B cell (primary cell): ENCODE results near the gene P4HA2. TPM values are rescaled to one million over a fixed set of nuclear protein-coding genes. Genes with fewer than 3 reads are reported as not detected.

Experiments used
- ATAC-seq: fragments of 200-7000 bp; cut with Tn5 transposase; one replicate; pipeline ENCODE4 v1.10.0; 2021; ENCODE audit warnings: low read depth, mild to moderate bottlenecking, moderate number of reproducible peaks, moderate library complexity
- CTCF ChIA-PET: fragments of 350-600 bp; sonication (Branson Sonifier 250); formaldehyde crosslinking; loops from one replicate; lab custom pipeline; 2021; ENCODE audit warnings: antibody characterized with exemption, inconsistent platforms; lab: Charles Lee
- POLR2A ChIA-PET: fragments of 350-600 bp; sonication (Branson Sonifier 250); formaldehyde crosslinking; loops from one replicate; lab custom pipeline; 2021; ENCODE audit warnings: antibody characterized with exemption; lab: Charles Lee
- DNase-seq: peaks from one replicate; pipeline ENCODE4 v3.0.0; 2013
- H2AFZ ChIP-seq: 2 replicates; pipeline ENCODE4 v1.6.1; 2012; ENCODE audit warnings: mild to moderate bottlenecking, low read depth, low read length; ENCODE audit not compliant: insufficient read depth, poor library complexity, severe bottlenecking
- H3K27ac ChIP-seq, 2 donors: 1 replicate in 1 of 2; 2 replicates in 1 of 2; pipeline ENCODE4 v1.5.1; 2012 to 2013; ENCODE audit warnings: low read length in 2 of 2, mild to moderate bottlenecking in 2 of 2, moderate library complexity in 1 of 2
- H3K27me3 ChIP-seq, 4 experiments: fragments of 200-600 bp in 1 of 4; sonication (generic) in 1 of 4; replicated peaks in 1 of 4; 1 replicate in 2 of 4; 2 replicates in 2 of 4; pipeline versions ENCODE4 v1.6.1 to v1.7.0; 2013 to 2016; ENCODE audit warnings: low read length in 3 of 4, mild to moderate bottlenecking in 2 of 4, mixed read lengths in 1 of 4, moderate library complexity in 1 of 4; ENCODE audit not compliant: insufficient read depth in 4 of 4, control insufficient read depth in 3 of 4; ENCODE audit errors: control extremely low read depth in 1 of 4
- H3K36me3 ChIP-seq, 2 experiments: replicated peaks in 1 of 2; 1 replicate in 1 of 2; 2 replicates in 1 of 2; pipeline versions ENCODE4 v1.6.1 to v1.7.1; 2013; ENCODE audit warnings: low read length in 1 of 2; ENCODE audit not compliant: insufficient read depth in 2 of 2, control insufficient read depth in 1 of 2; ENCODE audit errors: control extremely low read depth in 1 of 2, extremely low read depth in 1 of 2
- H3K4me1 ChIP-seq, 2 donors: fragments of 200-600 bp in 1 of 2; sonication (generic) in 1 of 2; 1 replicate in 1 of 2; 2 replicates in 1 of 2; pipeline versions ENCODE4 v1.5.1 to v1.6.1; 2013 to 2017; ENCODE audit warnings: low read length in 2 of 2; ENCODE audit not compliant: control insufficient read depth in 2 of 2, insufficient read depth in 2 of 2
- H3K4me2 ChIP-seq: replicated peaks from 2 replicates; pipeline ENCODE3; 2012; ENCODE audit warnings: mild to moderate bottlenecking, low read depth, low read length; ENCODE audit not compliant: poor library complexity, severe bottlenecking
- H3K4me3 ChIP-seq, 5 experiments: fragments of 200-600 bp in 1 of 5; sonication (generic) in 1 of 5; 1 replicate in 3 of 5; 2 replicates in 2 of 5; pipeline versions ENCODE4 v1.5.1 to v1.7.0; 2011 to 2016; ENCODE audit warnings: low read length in 4 of 5, mild to moderate bottlenecking in 4 of 5, low read depth in 2 of 5, control low read depth in 1 of 5, moderate library complexity in 1 of 5; ENCODE audit not compliant: insufficient read depth in 1 of 5; ENCODE audit errors: control extremely low read depth in 1 of 5, extremely low read depth in 1 of 5
- H3K79me2 ChIP-seq: fragments of 200-600 bp; sonication (generic); one replicate; pipeline ENCODE4 v1.6.0; 2016; ENCODE audit warnings: low read length; ENCODE audit not compliant: control insufficient read depth, insufficient read depth
- H3K9ac ChIP-seq: fragments of 200-600 bp; sonication (generic); 2 replicates; pipeline ENCODE4 v1.6.1; 2017; ENCODE audit warnings: mild to moderate bottlenecking, low read length, moderate library complexity
- H3K9me3 ChIP-seq, 3 donors: one replicate each; pipeline versions ENCODE4 v1.6.1 to v1.7.1; 2013; ENCODE audit warnings: low read length in 2 of 3; ENCODE audit not compliant: control insufficient read depth in 2 of 3, insufficient read depth in 1 of 3; ENCODE audit errors: control extremely low read depth in 1 of 3
- H4K20me1 ChIP-seq: 2 replicates; pipeline ENCODE4 v1.6.0; 2012; ENCODE audit warnings: mild to moderate bottlenecking, low read length; ENCODE audit not compliant: insufficient read depth, control insufficient read depth, poor library complexity, severe bottlenecking
- H3K27ac Mint-ChIP-seq: one replicate; pipeline ENCODE4 v1.8.0; 2021; ENCODE audit warnings: mixed read lengths
- H3K27me3 Mint-ChIP-seq: one replicate; pipeline ENCODE4 v1.8.0; 2021; ENCODE audit warnings: mixed read lengths
- H3K4me1 Mint-ChIP-seq: one replicate; pipeline ENCODE4 v1.8.0; 2021; ENCODE audit warnings: mixed read lengths
- H3K4me3 Mint-ChIP-seq: one replicate; pipeline ENCODE4 v1.8.0; 2021; ENCODE audit warnings: mixed read lengths
- H3K9me3 Mint-ChIP-seq: one replicate; pipeline ENCODE4 v1.8.0; 2022; ENCODE audit warnings: mixed read lengths; ENCODE audit not compliant: insufficient read depth
- EZH2 ChIP-seq: IDR thresholded peaks from 2 replicates; pipeline ENCODE4 v1.6.1; 2012; ENCODE audit warnings: borderline replicate concordance, low read depth, mild to moderate bottlenecking, moderate library complexity, low read length; ENCODE audit not compliant: insufficient read depth, poor library complexity, severe bottlenecking
- WGBS: methylation state at CpG from one replicate; pipeline ENCODE4 v1.1.5; 2013; ENCODE audit warnings: missing lambda C conversion rate; ENCODE audit not compliant: insufficient coverage; 5-methylcytosine and 5-hydroxymethylcytosine counted together
- intact Hi-C: fragments of 100-400 bp; cut with micrococcal nuclease; formaldehyde crosslinking; loops from one replicate; pipeline ENCODE4 v1.10.0; 2022
- polyA plus RNA-seq: library from polyadenylated mRNA; depleted of rRNA; stranded (reverse); fragments of >200 nt; gene quantifications from 2 replicates; pipeline ENCODE4 v1.2.3, GENCODE V29; 2012
- total RNA-seq, 2 donors: library from RNA; stranded (reverse); fragments of 120-200 nt in 1 of 2; gene quantifications; 1 replicate in 1 of 2; 2 replicates in 1 of 2; pipeline versions ENCODE4 v1.2.3 to v1.2.4, GENCODE V29; 2013 to 2022
- TF ChIP-seq, protein P1 (sequence below): fragments of 200-600 bp; IDR thresholded peaks from one replicate; pipeline ENCODE4 v1.8.0; 2022; ENCODE audit warnings: antibody characterized with exemption, mild to moderate bottlenecking

The P4HA2 gene
- total and polyA plus RNA-seq, 2 donors (not counting 1 experiment from before 2014, with no cell fraction given): 0.09 to 0.25 TPM

DNA sequence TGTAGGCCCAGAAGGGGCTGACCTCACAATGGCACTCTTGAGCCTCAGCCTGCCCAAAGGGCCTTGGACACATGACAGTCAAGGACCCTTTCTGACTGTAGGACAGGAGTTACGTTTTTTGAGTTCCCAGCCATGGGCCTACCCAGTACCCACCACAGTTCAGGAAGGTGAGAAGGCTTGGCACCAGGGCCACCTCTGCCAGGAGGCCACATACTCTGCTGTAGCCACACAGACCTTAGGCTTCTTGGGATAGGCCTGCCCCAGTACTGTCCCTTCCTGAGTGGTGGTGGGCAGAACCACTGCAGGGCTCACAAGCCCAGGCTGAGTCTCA, 42.6 kb upstream of the P4HA2 start:
- Mint-ChIP-seq H3K27me3 (peaks cover 16% of the 10 kb centered on the region), H3K4me3 (no peak overlapping the region), H3K27ac (no peak overlapping the region), H3K9me3 (no peaks in the 10 kb centered on the region), H3K4me1 (peaks cover 12% of the 10 kb centered on the region)
- WGBS: 100% methylated on average over 1 of the region's 1 CpG
- ChIA-PET CTCF (no interaction called here), POLR2A (no interaction called here)
- Histone ChIP-seq H3K9ac (no peak overlapping the region), H3K79me2 (no peaks in the 10 kb centered on the region), H3K36me3 (no peaks in the 10 kb centered on the region), H3K9me3 (peaks cover 0 to 8% (median 0%) of the 10 kb centered on the region in 3 donors), H3K4me3 (no peak overlapping the region), H3K4me2 (no peak overlapping the region), H3K4me1 (peaks cover 10 to 12% of the 10 kb centered on the region in 2 donors), H3K27ac (no peak overlapping the region), H2AFZ (no peak overlapping the region), H4K20me1 (no peaks in the 10 kb centered on the region), H3K27me3 (peaks cover 0 to 23% (median 3%) of the 10 kb centered on the region in 4 experiments)
- intact Hi-C loops: no loop called here
- DNase-seq (no peak), ATAC-seq (no peak)
- TF ChIP-seq, protein P1, sequence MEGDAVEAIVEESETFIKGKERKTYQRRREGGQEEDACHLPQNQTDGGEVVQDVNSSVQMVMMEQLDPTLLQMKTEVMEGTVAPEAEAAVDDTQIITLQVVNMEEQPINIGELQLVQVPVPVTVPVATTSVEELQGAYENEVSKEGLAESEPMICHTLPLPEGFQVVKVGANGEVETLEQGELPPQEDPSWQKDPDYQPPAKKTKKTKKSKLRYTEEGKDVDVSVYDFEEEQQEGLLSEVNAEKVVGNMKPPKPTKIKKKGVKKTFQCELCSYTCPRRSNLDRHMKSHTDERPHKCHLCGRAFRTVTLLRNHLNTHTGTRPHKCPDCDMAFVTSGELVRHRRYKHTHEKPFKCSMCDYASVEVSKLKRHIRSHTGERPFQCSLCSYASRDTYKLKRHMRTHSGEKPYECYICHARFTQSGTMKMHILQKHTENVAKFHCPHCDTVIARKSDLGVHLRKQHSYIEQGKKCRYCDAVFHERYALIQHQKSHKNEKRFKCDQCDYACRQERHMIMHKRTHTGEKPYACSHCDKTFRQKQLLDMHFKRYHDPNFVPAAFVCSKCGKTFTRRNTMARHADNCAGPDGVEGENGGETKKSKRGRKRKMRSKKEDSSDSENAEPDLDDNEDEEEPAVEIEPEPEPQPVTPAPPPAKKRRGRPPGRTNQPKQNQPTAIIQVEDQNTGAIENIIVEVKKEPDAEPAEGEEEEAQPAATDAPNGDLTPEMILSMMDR: no peak
- no peak for TF ChIP-seq EZH2

DNA sequence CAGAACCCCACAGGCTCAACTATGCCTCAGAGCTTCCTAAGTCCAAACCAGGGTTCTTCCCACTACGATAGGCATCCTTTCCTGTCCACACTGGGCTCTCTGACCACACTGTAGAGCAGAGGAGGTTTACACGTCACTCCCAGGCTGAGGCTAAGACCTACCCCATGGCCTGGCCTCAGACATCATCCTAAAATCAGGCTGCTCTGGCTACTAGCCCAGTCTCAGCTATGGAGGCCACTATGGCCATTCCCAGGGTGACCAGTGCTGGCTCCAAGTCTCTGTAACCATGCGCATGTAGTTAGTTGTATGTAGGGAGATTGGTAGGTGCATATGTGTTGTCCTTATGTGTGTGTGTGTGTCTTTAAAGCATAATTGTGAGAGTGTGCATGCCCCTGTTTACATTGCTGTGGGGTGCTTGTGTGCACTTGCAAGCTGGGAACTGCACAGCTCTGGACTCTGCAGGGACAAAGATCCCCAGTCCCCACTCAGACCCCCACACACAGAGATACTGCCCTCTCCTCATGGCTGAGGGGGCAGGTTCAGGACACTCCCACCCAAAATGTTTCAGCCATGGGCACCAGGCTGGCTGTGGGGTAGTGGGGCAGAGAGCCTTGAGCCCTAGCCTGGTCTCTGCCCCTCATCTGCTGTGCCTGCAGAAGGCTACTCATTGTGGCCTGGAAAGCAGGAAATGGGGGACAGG, 42.1 kb upstream of the P4HA2 start:
- Histone ChIP-seq H3K79me2 (no peaks in the 10 kb centered on the region), H3K27me3 (peaks cover 0 to 23% (median 3%) of the 10 kb centered on the region in 4 experiments), H4K20me1 (no peaks in the 10 kb centered on the region), H3K36me3 (no peaks in the 10 kb centered on the region), H3K4me1 (peaks cover 10 to 12% of the 10 kb centered on the region in 2 donors), H3K9ac (no peak overlapping the region), H3K27ac (no peak overlapping the region), H3K9me3 (peaks cover 0 to 8% (median 0%) of the 10 kb centered on the region in 3 donors), H3K4me3 (no peak overlapping the region), H3K4me2 (no peak overlapping the region), H2AFZ (no peak overlapping the region)
- no peak for ATAC-seq
- Mint-ChIP-seq H3K9me3 (no peaks in the 10 kb centered on the region), H3K4me3 (no peak overlapping the region), H3K27me3 (peaks cover 14% of the 10 kb centered on the region), H3K27ac (no peak overlapping the region), H3K4me1 (peaks cover 12% of the 10 kb centered on the region)
- intact Hi-C loops: no loop called here
- no peak for DNase-seq
- TF ChIP-seq, protein P1: no peak
- TF ChIP-seq EZH2: no peak
- CTCF ChIA-PET: no interaction called here
- 95% methylated on average over 3 of the region's 3 CpGs for WGBS
- POLR2A ChIA-PET: no interaction called here
